Measurements from ENCODE around the gene ANXA2. TPM values are rescaled to one million over a fixed set of nuclear protein-coding genes. Genes with fewer than 3 reads are reported as not detected.

ANXA2 gene
- total and polyA plus RNA-seq, 2 donors (not counting 1 experiment from before 2014, with no cell fraction given): 116 to 133 TPM

GRCh38 chr15:60353245-60353920 lies 44.4 kb downstream of the ANXA2 start:
- Mint-ChIP-seq H3K27me3 (no peaks in the 10 kb centered on the region), H3K27ac (no peak overlapping the region), H3K4me3 (no peak overlapping the region), H3K4me1 (no peaks in the 10 kb centered on the region), H3K9me3 (ENCODE audit: insufficient read depth) (no peaks in the 10 kb centered on the region)
- ATAC-seq (ENCODE audit: low read depth) (no peak), DNase-seq (no peak)
- Histone ChIP-seq H3K27ac (ENCODE audit: low read length in 2 of 2) (no peak overlapping the region), H3K4me2 (replicated peaks; ENCODE audit: low read depth, low read length, poor library complexity, severe bottlenecking) (no peak overlapping the region), H4K20me1 (ENCODE audit: control insufficient read depth, insufficient read depth, low read length, poor library complexity, severe bottlenecking) (no peaks in the 10 kb centered on the region), H2AFZ (ENCODE audit: insufficient read depth, low read depth, low read length, poor library complexity, severe bottlenecking) (no peak overlapping the region), H3K4me3 (ENCODE audit: control extremely low read depth in 1 of 5, extremely low read depth in 1 of 5, insufficient read depth in 1 of 5, low read depth in 2 of 5, low read length in 4 of 5) (no peak overlapping the region), H3K4me1 (ENCODE audit: control insufficient read depth in 2 of 2, insufficient read depth in 2 of 2, low read length in 2 of 2) (no peaks in the 10 kb centered on the region), H3K27me3 (replicated peaks in 1 of 4; ENCODE audit: control extremely low read depth in 1 of 4, control insufficient read depth in 3 of 4, insufficient read depth in 4 of 4, low read length in 3 of 4) (no peaks in the 10 kb centered on the region), H3K9me3 (ENCODE audit: control extremely low read depth in 1 of 3, control insufficient read depth in 2 of 3, insufficient read depth in 1 of 3, low read length in 2 of 3) (no peaks in the 10 kb centered on the region), H3K36me3 (replicated peaks in 1 of 2; ENCODE audit: control extremely low read depth in 1 of 2, control insufficient read depth in 1 of 2, extremely low read depth in 1 of 2, insufficient read depth in 2 of 2, low read length in 1 of 2) (peaks cover 0 to 68% of the 10 kb centered on the region in 2 experiments), H3K9ac (ENCODE audit: low read length) (no peak overlapping the region), H3K79me2 (ENCODE audit: control insufficient read depth, insufficient read depth, low read length) (no peaks in the 10 kb centered on the region)
- 59% methylated on average over 3 of the region's 5 CpGs for WGBS (ENCODE audit: insufficient coverage)
- ChIA-PET CTCF (interaction anchor here (2.0 kb wide), 1 partner anchor 167 kb away, joined by 8 read pairs; no protein-coding TSS in a partner anchor), POLR2A (no interaction called here)
- intact Hi-C loops (cut with micrococcal nuclease): no loop called here
- TF ChIP-seq, protein P1, sequence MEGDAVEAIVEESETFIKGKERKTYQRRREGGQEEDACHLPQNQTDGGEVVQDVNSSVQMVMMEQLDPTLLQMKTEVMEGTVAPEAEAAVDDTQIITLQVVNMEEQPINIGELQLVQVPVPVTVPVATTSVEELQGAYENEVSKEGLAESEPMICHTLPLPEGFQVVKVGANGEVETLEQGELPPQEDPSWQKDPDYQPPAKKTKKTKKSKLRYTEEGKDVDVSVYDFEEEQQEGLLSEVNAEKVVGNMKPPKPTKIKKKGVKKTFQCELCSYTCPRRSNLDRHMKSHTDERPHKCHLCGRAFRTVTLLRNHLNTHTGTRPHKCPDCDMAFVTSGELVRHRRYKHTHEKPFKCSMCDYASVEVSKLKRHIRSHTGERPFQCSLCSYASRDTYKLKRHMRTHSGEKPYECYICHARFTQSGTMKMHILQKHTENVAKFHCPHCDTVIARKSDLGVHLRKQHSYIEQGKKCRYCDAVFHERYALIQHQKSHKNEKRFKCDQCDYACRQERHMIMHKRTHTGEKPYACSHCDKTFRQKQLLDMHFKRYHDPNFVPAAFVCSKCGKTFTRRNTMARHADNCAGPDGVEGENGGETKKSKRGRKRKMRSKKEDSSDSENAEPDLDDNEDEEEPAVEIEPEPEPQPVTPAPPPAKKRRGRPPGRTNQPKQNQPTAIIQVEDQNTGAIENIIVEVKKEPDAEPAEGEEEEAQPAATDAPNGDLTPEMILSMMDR (IDR thresholded peaks at IDR 0.05): no peak
- TF ChIP-seq EZH2 (IDR thresholded peaks at IDR 0.05; ENCODE audit: borderline replicate concordance, insufficient read depth, low read depth, low read length, poor library complexity, severe bottlenecking): no peak

- H3K79me2 ChIP-seq (ENCODE audit: control insufficient read depth, insufficient read depth, low read length): no peaks in the 10 kb centered on the region
- no peak overlapping the region for H3K4me3 Mint-ChIP-seq
- H3K27me3 Mint-ChIP-seq: no peaks in the 10 kb centered on the region
- POLR2A ChIA-PET: no interaction called here
- H3K9me3 Mint-ChIP-seq (ENCODE audit: insufficient read depth): no peaks in the 10 kb centered on the region
- intact Hi-C loops (cut with micrococcal nuclease): no loop called here
- H2AFZ ChIP-seq (ENCODE audit: insufficient read depth, low read depth, low read length, poor library complexity, severe bottlenecking): no peak overlapping the region
- no peak overlapping the region for H3K27ac Mint-ChIP-seq
- no peak overlapping the region for H3K4me2 ChIP-seq (replicated peaks; ENCODE audit: low read depth, low read length, poor library complexity, severe bottlenecking)
- TF ChIP-seq EZH2 (IDR thresholded peaks at IDR 0.05; ENCODE audit: borderline replicate concordance, insufficient read depth, low read depth, low read length, poor library complexity, severe bottlenecking): no peak
- TF ChIP-seq, protein P1 (IDR thresholded peaks at IDR 0.05): no peak
- H3K27ac ChIP-seq (ENCODE audit: low read length in 2 of 2): no peak overlapping the region
- no peaks in the 10 kb centered on the region for H3K4me1 Mint-ChIP-seq
- no peak overlapping the region for H3K9ac ChIP-seq (ENCODE audit: low read length)
- ATAC-seq (ENCODE audit: low read depth) (no peak), DNase-seq (no peak)
- CTCF ChIA-PET: interaction anchor here (2.0 kb wide), 1 partner anchor 168 kb away, joined by 8 read pairs; no protein-coding TSS in a partner anchor
- no peaks in the 10 kb centered on the region for H3K27me3 ChIP-seq (replicated peaks in 1 of 4; ENCODE audit: control extremely low read depth in 1 of 4, control insufficient read depth in 3 of 4, insufficient read depth in 4 of 4, low read length in 3 of 4)
- peaks cover 0 to 76% of the 10 kb centered on the region in 2 experiments for H3K36me3 ChIP-seq (replicated peaks in 1 of 2; ENCODE audit: control extremely low read depth in 1 of 2, control insufficient read depth in 1 of 2, extremely low read depth in 1 of 2, insufficient read depth in 2 of 2, low read length in 1 of 2)
- H3K4me3 ChIP-seq (ENCODE audit: control extremely low read depth in 1 of 5, extremely low read depth in 1 of 5, insufficient read depth in 1 of 5, low read depth in 2 of 5, low read length in 4 of 5): no peak overlapping the region
- WGBS (ENCODE audit: insufficient coverage): 80% methylated on average over 1 of the region's 2 CpGs
- no peaks in the 10 kb centered on the region for H3K9me3 ChIP-seq (ENCODE audit: control extremely low read depth in 1 of 3, control insufficient read depth in 2 of 3, insufficient read depth in 1 of 3, low read length in 2 of 3)
- H3K4me1 ChIP-seq (ENCODE audit: control insufficient read depth in 2 of 2, insufficient read depth in 2 of 2, low read length in 2 of 2): no peaks in the 10 kb centered on the region
- no peaks in the 10 kb centered on the region for H4K20me1 ChIP-seq (ENCODE audit: control insufficient read depth, insufficient read depth, low read length, poor library complexity, severe bottlenecking)
Observed at GRCh38 chr15:60352525-60352924, 45.3 kb downstream of the ANXA2 start.
